HG03060 (cell line): Measurements from ENCODE around the gene INHA.

ENCODE experiments used
- ATAC-seq: cut with Tn5 transposase; IDR thresholded peaks from one replicate; pipeline ENCODE4 v1.9.1; 2021; ENCODE audit warnings: low read depth, moderate number of reproducible peaks; ENCODE audit not compliant: unreplicated experiment

INHA gene

DNA sequence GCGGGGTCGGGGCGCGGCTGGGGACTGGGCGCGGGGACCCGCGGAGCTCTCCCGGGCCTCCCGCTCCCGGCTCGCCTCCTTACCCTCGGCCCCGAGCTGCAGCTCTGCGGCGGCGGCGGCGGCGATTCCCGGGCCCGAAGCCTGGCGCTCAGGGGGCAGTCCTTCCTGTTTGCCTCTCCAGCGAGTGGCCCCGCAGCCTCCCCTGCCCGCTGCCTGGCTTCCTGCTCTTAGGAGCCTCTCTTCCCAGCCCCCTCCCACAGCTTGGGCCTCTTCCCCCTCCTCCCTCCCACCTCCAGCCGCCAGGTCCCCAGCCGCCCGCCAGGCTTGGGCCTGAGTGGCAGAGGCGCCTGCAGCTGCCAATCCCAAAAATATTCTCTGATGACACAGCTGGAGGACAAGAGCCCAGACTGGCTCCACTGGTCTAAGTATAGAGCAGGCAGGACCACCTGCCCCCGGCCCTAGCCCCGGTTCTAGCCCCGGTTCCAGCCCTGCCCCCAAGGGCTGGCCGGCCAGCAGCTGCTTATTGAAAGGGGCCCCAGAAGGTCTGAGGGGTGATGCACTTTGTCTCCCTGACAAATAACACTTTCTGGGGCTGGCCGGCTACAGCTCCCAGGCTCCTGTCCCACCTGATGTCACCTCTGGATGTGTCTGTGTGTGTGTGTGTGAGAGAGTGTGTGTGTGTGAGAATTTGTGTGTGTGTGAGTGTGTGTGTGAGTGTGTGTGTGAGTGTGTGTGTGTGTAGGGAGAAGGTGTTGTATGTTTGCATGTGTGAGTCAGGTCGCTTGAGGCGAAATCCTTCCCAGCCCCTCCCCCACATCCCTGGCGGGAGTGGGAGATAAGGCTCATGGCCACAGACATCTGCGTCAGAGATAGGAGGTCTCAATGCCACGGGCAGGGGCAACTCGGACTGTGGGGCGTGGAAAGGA lies 536 bp upstream of the INHA start, which contains the start of gene OBSL1:
Gene OBSL1 (minus strand): TSS at position 229 of the 926 bp plus-strand sequence. CDS start 307 bp downstream, outside the sequence.
- ATAC-seq: no peak

DNA sequence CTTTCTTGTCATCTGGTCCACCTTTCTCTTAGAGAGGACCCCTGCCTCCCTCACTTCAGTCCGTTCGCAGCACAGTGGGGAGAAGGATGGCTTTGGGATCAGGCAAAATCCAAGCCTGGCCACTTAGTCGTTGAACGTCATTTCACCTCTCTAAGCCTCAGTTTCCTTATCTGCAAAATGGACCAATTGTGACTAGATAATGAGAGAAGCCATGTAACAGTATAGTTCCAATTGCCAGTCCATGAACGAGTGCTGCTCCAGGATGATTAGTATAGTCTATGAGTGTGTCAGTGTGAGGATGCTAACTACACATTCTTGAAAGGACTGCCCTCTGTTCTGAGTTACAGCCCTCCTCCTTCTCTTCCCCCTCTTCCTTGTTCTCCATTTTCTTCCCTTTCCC lies 1.1 kb downstream of the INHA start:
- no peak for ATAC-seq

DNA sequence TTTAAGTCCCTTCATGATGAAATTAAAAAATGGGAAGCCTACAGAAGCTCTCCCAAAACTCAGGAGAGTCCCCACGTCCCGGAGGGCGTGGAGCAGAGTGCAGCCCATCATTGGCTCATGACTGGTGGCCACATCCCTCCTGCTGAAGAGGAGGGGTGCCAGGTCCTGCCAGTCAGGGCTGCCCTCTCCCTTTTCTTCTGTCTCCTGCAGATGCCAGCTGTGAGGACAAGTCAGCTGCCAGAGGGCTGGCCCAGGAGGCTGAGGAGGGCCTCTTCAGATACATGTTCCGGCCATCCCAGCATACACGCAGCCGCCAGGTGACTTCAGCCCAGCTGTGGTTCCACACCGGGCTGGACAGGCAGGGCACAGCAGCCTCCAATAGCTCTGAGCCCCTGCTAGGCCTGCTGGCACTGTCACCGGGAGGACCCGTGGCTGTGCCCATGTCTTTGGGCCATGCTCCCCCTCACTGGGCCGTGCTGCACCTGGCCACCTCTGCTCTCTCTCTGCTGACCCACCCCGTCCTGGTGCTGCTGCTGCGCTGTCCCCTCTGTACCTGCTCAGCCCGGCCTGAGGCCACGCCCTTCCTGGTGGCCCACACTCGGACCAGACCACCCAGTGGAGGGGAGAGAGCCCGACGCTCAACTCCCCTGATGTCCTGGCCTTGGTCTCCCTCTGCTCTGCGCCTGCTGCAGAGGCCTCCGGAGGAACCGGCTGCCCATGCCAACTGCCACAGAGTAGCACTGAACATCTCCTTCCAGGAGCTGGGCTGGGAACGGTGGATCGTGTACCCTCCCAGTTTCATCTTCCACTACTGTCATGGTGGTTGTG lies 2.6 kb downstream of the INHA start:
- ATAC-seq: no peak

DNA sequence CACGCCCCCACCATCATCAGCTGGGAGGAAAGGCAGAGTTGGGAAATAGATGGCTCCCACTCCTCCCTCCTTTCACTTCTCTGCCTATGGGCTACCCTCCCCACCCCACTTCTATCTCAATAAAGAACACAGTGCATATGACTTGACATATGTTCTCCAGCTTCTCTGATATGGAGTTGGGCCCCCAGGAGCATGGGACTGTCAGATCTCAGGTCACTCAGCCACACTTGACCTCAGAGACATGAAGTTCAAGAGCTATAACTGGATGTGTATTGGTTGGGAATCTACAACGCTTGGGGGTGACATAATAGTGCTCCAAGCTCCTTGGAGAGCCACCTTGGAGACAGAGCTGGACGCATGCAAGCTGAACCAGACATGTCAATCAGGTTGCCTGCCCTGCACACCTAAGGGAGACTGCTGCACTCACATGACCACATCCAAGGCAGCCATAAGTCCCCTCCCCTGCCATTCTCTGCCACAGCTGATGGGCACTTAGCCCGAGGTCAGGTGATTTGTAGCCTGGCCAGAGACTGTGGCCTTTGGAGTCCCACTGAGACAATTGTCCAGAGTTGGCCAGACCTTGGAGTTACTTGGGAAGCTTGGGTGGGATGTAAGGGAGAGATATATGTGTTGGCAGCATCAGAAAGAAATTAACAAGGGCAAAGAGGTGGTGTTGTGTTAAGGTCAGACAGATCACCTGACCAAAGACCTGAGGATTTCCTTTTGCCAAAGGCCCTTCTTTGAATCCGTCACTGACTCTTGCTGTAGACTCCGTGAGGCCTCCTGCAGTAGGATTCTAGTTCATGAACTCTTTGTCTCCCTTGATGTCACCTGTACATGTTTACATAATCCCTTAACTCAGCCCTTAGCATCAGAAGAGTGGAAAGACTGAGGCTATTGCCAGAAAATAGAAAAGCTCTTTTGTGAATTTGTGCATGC lies 3.7 kb downstream of the INHA start:
- ATAC-seq: no peak

DNA sequence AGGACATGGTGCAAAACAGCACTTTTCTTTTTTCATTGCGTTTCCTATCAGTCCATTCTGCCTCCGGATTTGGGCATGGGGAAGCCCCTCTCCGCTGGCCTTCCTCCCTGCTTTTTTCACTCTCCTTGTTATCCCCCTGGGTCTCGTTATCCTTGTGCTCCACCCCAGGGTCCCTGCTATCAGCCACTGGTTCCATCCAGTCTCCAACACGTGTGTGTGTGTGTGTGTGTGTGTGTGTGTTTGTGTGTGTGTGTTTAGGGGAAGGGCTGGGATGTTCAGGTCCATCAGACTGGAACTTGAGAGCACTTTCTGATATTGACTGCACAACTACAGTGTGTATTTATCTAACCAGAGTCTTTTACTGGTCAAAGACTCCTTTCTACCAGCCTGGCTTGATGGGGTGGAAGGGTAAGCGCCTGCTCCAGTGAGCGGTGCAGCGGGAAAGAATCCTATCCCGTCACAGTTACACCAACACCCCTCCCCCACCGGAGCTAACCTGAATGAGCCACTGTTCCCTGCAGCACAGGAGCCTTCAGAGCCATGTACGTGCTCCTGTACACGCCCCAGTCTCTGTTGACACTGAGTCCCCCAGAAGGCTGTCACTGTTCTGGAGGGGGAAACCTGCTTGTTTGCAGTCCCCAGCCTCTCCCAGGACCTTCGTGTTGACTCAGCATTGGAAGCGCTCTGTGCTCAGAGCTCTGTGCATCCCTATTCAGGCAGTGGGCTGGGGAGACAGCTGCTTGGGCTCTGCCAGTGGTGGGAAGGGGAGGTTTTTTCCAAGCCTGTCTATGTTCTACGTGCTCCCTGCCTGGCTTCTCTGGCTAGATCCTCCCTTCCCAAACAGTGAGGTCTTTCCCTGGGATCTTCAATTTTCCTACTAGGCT lies 4.6 kb downstream of the INHA start:
- no peak for ATAC-seq

DNA sequence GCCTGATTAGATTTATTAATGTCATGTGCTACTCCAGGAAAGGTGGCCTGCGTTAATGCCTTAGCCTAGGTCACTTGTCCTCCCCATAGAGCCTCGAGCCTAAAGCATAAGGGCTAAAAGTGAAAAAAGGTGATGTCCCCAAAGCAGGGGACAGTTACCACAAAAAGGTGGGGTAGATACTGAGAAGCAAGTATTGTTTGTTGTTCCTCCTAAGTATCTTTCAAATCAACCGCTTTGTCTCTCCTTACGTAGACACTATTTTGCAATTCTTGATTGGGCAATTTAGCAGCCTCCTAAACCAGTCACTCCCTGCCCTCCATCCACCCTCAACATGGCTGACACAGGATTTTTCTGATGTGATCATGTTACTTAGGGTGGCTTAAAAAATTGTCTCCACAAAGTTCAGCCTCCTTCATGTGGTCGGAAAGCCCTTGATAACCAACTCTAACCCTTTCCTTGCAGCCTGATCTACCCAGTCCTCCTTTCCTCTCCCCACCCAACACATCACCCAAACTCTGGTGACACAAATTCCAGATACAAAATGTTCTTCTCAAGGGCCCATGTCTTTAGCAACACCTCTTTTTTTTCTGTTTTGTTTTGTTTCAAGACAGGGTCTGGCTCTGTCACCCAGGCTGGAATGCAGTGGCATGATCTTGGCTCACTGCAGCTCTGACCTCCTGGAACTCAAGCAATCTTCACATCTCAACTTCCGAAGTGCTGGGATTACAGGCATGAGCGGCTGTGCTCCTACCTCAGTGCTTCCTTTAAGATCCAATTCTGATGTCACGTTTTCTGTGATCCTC lies 6.9 kb downstream of the INHA start:
- ATAC-seq: no peak

DNA sequence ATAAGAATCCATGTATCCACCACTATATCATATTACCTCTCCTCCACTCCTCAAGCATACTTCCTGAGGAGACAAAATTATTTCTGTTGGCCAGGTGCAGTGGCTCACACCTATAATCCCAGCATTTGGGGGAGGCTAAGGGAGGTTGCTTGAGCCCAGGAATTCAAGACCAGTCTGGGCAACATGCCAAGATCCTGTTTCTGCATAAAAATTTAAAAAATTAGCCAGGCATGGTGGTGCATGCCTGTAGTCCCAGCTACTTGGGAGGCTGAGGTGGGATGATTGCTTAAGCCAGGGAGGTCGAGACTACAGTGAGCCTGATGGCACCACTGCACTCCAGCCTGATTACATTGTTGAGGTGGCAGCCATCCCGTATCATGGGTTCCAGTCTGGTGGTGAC lies 9.2 kb downstream of the INHA start:
- ATAC-seq: no peak

DNA sequence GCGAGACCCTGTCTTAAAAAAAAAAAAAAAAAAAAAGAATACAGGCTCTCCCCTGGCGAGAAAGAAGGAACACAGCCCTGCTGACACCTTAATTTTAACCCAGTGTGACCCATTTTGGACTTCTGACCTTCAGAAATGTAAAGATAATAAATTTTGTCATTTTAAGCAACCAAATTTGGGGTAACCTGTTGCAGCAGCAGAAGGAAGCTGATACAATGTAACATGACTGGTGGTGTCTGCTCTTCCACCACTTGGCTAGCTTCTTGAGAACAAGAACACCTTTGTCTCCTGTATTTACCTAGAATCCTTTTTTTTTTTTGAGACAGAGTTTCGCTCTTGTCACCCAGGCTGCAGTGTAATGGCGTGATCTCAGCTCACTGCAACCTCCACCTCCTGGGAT lies 19.0 kb downstream of the INHA start:
- ATAC-seq: no peak

DNA sequence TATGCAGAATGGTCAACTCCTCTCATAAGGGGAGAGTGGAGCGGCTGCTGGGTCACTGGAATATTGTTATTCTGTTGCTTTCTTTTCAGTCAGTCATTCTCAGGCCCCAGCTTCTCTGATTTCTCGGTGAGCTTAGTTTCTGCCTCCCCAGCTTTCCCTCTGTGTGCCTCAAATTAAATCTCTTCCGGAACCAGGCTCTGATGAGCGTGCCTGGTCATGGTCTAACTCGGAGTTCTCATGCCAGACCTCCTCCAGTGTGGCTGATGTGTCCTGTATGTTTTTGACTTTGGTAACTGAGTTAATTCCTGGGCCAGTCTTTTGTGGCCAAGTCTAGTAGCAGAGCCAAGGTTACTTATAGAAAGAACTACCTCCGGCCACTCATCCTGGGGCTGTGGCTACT lies 20.6 kb downstream of the INHA start:
- ATAC-seq: no peak

DNA sequence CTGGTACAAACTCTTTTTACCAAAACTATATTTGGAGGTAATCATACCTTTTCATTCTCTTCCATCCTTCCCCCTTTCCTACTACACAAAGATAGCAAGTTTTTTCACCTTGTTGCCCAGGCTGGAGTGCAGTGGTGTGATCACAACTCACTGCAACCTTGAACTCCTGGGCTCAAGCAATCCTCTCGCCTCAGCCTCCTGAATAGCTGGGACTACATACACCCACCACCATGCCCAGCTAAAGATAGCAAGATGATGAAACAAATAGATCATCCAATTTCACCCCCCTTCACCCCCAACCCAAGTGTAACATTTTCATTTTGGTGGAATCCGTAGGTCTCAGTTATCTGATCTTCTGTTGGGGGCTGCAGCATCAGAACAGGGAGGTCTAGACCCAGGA lies 21.0 kb downstream of the INHA start:
- ATAC-seq: no peak

DNA sequence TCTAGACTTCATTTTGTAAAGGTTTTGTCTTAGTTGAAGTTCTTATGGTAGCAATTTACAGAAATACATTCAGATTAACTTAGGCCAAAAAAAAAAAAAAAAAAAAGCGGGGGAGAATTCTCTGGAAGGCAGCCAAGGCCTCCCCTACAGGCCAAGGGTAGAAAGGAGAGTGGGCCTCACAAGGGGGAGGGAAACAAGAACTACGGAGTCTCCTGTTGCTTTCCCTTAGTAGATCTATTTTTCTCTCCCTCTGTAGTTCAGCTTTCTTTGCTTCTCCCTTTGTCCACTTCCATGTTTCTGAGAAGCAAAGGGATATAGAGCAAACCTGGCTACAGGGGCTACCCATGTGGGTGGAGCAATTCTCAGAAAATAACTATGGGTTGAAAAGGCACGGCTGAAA lies 23.1 kb downstream of the INHA start:
- no peak for ATAC-seq

DNA sequence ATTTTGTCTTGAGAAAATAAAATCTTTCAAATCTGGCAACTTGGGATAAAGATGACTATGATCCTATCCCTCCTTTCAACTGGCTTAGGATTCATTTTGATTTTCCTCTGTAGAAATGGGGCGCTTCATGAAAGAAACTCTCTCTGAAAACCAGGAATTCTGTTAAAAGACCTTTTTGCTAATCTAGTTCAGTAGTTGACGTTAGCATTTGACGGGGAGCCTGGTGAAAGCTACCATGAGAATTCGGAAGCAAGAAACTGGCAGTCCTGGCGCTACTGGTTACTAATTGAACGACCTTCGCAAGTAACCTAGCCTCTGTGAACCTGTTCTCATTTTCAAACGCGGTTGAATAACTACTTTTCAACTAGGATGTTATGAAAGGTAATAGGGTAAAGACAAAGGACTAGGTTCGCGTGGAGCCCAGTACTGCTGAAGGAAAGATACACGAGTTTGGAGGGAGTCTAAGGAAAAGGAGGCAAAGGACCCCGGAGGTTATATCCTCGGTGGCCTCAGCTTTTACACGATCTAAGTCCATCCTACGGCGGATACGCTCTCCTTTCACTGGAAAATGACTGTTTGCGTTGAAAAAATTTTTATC lies 24.9 kb downstream of the INHA start:
- no peak for ATAC-seq

DNA sequence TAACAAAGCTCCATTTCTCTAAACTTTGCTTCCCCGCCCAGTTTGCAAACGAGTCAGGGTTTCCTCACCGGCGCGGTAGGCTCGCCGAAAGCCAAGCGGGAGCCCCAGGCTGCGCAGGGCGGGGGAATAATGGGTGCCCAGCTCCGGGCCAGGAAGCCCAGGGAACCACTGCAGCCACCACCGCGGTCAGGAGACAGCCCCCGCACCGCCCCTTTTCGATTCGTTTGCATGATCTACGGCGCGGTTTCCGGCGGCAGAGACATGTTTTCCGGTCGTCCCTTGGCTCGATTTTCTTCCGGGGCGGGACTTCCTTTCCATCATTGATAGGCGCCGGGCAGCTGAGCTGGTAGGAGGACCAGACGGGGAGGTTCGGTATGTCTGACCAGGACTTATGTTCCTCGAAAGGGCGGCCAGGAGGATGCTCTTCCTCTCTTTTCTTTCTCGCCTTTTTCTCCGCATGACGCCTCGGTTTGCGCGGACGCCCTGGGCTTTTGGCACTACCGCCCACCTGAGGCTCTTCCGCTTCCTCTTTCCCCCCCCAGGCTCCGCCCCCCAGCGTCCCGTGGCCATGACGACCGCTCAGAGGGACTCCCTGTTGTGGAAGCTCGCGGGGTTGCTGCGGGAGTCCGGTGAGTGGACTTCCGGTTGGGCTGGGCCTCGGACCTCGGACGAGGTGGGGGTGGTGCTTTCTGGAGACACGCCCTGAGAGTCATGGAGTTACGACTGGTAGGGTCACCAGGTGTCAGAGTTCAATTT lies 25.6 kb downstream of the INHA start, which contains the start of gene STK11IP:
Gene STK11IP (plus strand): TSS at position 306 of the 756 bp plus-strand sequence. CDS start 263 bp downstream, at position 569.
- peak; percentile 74 for ATAC-seq

DNA sequence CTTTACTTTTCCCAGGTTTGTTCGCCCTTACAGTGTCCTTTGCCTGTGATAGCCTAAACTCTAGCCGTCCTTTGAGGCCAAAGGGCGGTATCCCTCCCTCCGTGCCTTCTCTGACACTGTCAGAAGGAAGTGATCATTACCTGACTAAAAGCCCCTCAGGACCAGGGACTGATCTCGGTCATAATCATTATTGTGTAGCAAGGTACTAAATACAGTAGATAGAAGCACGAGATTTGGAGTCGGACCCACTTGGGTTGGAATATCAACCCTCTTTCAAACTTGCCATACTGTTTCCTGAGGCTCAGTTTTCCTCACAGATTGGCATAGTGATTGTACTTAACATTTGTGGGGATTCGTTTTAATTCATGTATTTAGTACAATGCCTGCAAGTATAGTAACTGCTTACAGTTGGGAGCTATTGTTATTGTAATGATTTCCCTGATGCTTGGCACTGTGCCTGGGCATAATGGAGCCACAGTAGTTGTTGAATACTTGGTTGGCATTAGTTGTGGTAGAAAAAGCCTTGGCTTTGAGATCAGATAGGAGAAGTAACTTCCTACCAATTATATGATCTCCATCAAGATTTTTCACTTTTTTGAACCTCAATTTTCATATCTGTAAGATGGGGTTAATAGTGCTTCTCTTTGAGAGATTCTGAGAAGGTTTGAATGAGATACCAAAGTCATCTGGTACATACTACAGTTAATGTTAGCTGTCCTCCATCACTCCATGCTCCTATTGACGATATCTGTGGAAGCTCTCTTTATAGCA lies 26.4 kb downstream of the INHA start:
- no peak for ATAC-seq

DNA sequence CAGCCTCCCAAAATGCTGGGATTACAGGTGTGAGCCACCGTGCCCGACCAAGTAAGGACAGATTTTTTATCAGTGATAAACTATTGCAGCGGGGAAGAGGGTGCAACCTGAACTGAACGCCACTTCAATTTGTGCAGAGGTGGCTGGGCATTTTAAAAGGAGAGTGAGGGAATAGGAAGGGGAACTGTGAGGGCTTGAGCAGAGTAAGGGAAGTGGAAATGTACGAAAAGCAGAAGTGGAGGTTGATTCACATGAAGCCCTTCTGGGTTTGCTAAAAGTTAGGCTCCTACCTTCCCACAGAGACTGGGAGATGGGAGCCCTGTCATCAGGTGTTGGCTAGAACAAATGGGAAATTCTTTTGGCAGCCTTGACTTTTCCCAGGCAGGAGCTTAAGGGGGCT lies 31.7 kb downstream of the INHA start:
- no peak for ATAC-seq

DNA sequence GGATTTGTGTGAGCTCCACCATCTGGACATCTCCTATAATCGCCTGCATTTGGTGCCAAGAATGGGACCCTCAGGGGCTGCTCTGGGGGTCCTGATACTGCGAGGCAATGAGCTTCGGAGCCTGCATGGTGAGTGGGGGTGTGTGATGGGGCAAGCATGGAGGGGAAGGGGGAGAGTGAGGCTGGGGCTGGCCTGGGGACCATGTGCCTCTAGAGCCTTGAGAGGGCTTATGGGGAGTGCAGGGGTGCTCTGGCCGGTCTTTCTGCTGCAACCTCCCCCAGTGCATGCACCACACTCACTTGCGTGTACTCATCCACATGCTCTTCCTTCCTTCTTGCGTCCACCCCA lies 33.5 kb downstream of the INHA start:
- ATAC-seq: no peak

DNA sequence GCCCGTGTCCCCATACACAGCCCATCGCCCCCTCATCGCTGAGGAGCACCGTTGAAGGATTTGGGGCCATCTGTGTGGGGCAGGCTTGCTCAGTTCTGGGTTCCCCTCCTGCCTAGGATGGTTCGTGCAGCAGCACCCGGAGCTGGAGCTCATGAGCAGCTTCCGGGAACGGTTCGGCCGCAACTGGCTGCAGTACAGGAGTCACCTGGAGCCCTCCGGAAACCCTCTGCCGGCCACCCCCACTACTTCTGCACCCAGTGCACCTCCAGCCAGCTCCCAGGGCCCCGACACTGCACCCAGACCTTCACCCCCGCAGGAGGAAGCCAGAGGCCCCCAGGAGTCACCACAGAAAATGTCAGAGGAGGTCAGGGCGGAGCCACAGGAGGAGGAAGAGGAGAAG lies 35.8 kb downstream of the INHA start:
- no peak for ATAC-seq
